22Rv1 (cell line): ENCODE results near the gene CMTM4.

Source experiments
- CTCF ChIP-seq: fragments of 450-650 bp; IDR thresholded peaks from 2 replicates; pipeline ENCODE4 v1.5.1; 2017; ENCODE audit warnings: mild to moderate bottlenecking
- ZFX ChIP-seq: fragments of 450-650 bp; IDR thresholded peaks from 2 replicates; pipeline ENCODE4 v1.6.1; 2017; ENCODE audit warnings: antibody characterized with exemption, borderline replicate concordance

GRCh38 chr16:66590322-66590721, 106.2 kb downstream of the CMTM4 start:
- no peak for TF ChIP-seq CTCF
- TF ChIP-seq ZFX, result no peak
